Esophagus squamous epithelium (tissue), 4 donors: Measurements from ENCODE around the gene SIL1.

Experiments used
- POLR2A ChIP-seq, 4 donors: fragments of 450-650 bp; IDR thresholded peaks; one replicate each; pipeline ENCODE4 v1.6.1; 2017; ENCODE audit warnings: antibody characterized with exemption in 4 of 4, mild to moderate bottlenecking in 4 of 4, moderate library complexity in 3 of 4
- TF ChIP-seq, protein P1 (sequence below), 6 experiments: fragments of 450-650 bp in 4 of 6; fragments of 200-600 bp in 2 of 6; sonication (generic) in 2 of 6; IDR thresholded peaks; one replicate each; pipeline ENCODE4 v1.5.1; 2016 to 2019; ENCODE audit warnings: antibody characterized with exemption in 6 of 6, mild to moderate bottlenecking in 4 of 6, moderate library complexity in 4 of 6

DNA sequence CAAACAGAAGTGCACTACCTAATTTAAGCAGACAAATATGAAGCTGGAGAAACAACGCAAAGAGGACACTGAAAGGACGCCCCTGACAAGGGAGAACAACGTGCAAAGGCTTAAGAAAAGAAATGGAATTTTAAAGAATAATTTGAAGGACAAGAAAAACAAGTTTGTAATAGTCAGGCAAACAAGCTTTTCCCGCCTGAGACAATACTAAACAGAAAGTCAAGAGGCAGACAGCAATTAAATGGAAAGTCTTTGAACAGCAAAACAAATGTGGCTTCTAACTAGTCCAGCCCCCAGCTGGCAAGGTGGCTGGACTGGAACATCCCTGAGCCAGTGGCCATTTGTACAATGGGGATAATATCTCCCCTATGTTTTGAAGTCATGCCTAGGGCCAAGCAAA is 63.3 kb downstream of the SIL1 start:
- TF ChIP-seq, protein P1, sequence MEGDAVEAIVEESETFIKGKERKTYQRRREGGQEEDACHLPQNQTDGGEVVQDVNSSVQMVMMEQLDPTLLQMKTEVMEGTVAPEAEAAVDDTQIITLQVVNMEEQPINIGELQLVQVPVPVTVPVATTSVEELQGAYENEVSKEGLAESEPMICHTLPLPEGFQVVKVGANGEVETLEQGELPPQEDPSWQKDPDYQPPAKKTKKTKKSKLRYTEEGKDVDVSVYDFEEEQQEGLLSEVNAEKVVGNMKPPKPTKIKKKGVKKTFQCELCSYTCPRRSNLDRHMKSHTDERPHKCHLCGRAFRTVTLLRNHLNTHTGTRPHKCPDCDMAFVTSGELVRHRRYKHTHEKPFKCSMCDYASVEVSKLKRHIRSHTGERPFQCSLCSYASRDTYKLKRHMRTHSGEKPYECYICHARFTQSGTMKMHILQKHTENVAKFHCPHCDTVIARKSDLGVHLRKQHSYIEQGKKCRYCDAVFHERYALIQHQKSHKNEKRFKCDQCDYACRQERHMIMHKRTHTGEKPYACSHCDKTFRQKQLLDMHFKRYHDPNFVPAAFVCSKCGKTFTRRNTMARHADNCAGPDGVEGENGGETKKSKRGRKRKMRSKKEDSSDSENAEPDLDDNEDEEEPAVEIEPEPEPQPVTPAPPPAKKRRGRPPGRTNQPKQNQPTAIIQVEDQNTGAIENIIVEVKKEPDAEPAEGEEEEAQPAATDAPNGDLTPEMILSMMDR (IDR thresholded peaks at IDR 0.05): no peak
- no peak for TF ChIP-seq POLR2A (IDR thresholded peaks at IDR 0.05)
